ENCODE results near the gene GPR65. TPM values are rescaled to one million over a fixed set of nuclear protein-coding genes. Genes with fewer than 3 reads are reported as not detected.

GPR65 gene
- total RNA-seq, 4 donors from 2014 or later, result 0.32 to 0.47 (median 0.38) TPM; not detected in 1

DNA sequence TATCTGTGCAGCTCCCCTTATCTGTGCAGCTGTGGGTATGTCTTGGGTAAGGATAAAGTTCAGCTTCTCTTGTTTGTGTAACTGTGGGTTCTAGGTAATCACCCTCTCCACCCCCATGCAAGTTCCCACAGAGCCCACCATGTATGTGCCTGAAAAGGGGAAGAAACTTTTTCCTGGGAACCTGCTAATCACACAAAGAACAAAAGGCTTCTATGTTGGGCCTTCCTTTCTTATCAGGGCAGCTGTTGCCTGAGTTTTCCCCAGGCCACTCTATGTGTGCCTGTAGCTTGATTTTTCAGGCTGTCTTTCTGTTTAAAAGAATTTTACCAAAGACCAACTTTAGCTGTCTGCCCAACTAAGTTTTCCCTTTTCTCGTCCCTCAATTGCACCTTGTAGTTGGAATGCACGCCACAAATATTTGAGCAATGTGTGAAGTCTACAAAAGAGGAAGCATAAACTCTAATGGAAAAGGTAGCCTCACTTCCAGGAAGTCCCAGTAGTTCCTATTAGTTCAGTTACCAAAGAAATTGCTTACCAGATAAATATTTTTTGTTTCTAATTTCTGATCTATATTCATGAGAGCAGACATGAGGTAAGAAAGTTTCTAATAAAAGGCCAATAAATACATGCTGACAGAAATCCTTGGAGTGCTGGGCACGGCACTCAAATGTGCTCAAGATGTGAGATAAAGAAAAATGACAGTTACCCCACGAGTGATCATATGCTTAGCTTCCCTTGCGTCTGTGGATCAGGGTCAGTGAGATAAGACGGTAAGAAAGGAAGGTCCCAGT is 9.2 kb upstream of the GPR65 start:
- no peak for TF ChIP-seq POLR2AphosphoS5 (IDR thresholded peaks at IDR 0.05)
- TF ChIP-seq POLR2A (IDR thresholded peaks at IDR 0.05), result no peak
- no peak for TF ChIP-seq EP300 (IDR thresholded peaks at IDR 0.05)
- TF ChIP-seq, protein P1, sequence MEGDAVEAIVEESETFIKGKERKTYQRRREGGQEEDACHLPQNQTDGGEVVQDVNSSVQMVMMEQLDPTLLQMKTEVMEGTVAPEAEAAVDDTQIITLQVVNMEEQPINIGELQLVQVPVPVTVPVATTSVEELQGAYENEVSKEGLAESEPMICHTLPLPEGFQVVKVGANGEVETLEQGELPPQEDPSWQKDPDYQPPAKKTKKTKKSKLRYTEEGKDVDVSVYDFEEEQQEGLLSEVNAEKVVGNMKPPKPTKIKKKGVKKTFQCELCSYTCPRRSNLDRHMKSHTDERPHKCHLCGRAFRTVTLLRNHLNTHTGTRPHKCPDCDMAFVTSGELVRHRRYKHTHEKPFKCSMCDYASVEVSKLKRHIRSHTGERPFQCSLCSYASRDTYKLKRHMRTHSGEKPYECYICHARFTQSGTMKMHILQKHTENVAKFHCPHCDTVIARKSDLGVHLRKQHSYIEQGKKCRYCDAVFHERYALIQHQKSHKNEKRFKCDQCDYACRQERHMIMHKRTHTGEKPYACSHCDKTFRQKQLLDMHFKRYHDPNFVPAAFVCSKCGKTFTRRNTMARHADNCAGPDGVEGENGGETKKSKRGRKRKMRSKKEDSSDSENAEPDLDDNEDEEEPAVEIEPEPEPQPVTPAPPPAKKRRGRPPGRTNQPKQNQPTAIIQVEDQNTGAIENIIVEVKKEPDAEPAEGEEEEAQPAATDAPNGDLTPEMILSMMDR (IDR thresholded peaks at IDR 0.05), result no peak
- WGBS, result 56% methylated on average over 6 of the region's 6 CpGs
- no peak overlapping the region for H3K4me3 ChIP-seq
- no peaks in the 10 kb centered on the region for H3K9me3 ChIP-seq
- no peak for DNase-seq (ENCODE audit: low spot score in 2 of 2)
- H3K27ac ChIP-seq, result no peak overlapping the region
- H3K4me1 ChIP-seq, result peaks cover 16% of the 10 kb centered on the region
- H3K27me3 ChIP-seq, result no peaks in the 10 kb centered on the region
- H3K36me3 ChIP-seq, result no peaks in the 10 kb centered on the region

DNA sequence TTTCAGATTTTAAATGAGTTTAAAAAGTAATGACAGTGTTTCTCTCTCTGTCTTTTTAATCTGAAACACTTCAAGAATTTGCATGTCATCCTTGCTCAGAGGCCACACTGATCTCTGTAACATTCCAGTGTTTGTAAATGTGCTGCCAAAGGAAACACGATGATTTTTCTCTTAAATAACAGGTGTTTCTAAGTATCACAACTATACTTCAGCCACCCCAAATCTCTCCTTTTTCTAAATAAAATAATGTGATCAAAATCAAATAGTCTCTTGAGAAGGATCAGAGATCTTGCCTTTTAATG is 8.7 kb upstream of the GPR65 start:
- WGBS, result 31% methylated on average over 1 of the region's 1 CpG
- Histone ChIP-seq H3K4me3 (no peak overlapping the region), H3K9me3 (no peaks in the 10 kb centered on the region), H3K4me1 (peaks cover 13% of the 10 kb centered on the region), H3K27ac (no peak overlapping the region), H3K27me3 (no peaks in the 10 kb centered on the region), H3K36me3 (no peaks in the 10 kb centered on the region)
- DNase-seq (ENCODE audit: low spot score in 2 of 2), result no peak
- TF ChIP-seq EP300 (IDR thresholded peaks at IDR 0.05) (no peak), POLR2A (IDR thresholded peaks at IDR 0.05) (no peak)
- TF ChIP-seq, protein P1 (IDR thresholded peaks at IDR 0.05), result no peak

DNA sequence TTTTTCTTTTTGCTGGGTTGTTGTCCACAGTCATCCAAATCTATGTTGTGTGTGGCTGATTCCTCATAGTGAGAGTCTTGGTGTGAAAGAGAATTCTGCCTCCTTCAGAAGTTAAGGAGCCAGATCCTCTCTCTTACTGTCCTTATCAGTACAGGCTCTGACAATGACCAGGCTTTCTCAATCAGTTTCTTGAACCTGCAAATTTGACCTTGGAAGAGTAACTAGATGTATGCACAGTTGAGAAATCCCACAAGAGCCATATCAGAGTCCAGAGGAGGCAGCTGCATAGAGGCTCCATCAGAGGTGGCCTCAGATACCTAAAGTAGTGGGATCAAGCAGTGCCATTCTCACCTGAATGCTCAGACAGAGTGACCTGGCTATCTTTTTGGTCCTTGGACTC is 6.5 kb upstream of the GPR65 start:
- DNase-seq (ENCODE audit: low spot score in 2 of 2), result no peak
- no peaks in the 10 kb centered on the region for H3K36me3 ChIP-seq
- no peak overlapping the region for H3K27ac ChIP-seq
- no peaks in the 10 kb centered on the region for H3K9me3 ChIP-seq
- H3K27me3 ChIP-seq, result no peaks in the 10 kb centered on the region
- peaks cover 2% of the 10 kb centered on the region for H3K4me1 ChIP-seq
- TF ChIP-seq POLR2A (IDR thresholded peaks at IDR 0.05) (no peak), POLR2AphosphoS5 (IDR thresholded peaks at IDR 0.05) (no peak), EP300 (IDR thresholded peaks at IDR 0.05) (no peak)
- TF ChIP-seq, protein P1 (IDR thresholded peaks at IDR 0.05), result no peak
- no peak overlapping the region for H3K4me3 ChIP-seq

DNA sequence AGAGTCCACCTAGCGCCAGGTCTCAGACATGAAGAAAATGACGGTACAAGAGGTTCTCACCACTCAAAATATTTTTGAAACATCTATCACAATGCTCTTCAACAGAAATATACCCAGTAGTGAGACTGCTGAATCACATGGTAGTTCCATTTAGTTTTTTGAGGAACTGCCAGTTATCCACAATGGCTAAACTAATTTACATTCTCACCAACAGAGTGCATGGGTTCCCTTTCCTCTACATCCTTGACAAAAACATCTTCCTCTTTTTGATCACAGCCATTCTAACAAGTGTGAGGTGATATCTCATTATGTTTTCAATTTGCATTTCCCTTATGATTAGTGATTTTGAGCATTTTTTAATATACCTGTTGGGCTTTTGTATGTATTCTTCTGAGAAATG is 5.7 kb upstream of the GPR65 start:
- no peaks in the 10 kb centered on the region for H3K4me1 ChIP-seq
- DNase-seq (ENCODE audit: low spot score in 2 of 2), result no peak
- no peak overlapping the region for H3K4me3 ChIP-seq
- 93% methylated on average over 2 of the region's 2 CpGs for WGBS
- H3K9me3 ChIP-seq, result no peaks in the 10 kb centered on the region
- H3K27me3 ChIP-seq, result no peaks in the 10 kb centered on the region
- TF ChIP-seq, protein P1 (IDR thresholded peaks at IDR 0.05), result no peak
- TF ChIP-seq POLR2AphosphoS5 (IDR thresholded peaks at IDR 0.05), result no peak
- no peak for TF ChIP-seq EP300 (IDR thresholded peaks at IDR 0.05)
- no peak for TF ChIP-seq POLR2A (IDR thresholded peaks at IDR 0.05)
- H3K27ac ChIP-seq, result no peak overlapping the region
- H3K36me3 ChIP-seq, result no peaks in the 10 kb centered on the region

DNA sequence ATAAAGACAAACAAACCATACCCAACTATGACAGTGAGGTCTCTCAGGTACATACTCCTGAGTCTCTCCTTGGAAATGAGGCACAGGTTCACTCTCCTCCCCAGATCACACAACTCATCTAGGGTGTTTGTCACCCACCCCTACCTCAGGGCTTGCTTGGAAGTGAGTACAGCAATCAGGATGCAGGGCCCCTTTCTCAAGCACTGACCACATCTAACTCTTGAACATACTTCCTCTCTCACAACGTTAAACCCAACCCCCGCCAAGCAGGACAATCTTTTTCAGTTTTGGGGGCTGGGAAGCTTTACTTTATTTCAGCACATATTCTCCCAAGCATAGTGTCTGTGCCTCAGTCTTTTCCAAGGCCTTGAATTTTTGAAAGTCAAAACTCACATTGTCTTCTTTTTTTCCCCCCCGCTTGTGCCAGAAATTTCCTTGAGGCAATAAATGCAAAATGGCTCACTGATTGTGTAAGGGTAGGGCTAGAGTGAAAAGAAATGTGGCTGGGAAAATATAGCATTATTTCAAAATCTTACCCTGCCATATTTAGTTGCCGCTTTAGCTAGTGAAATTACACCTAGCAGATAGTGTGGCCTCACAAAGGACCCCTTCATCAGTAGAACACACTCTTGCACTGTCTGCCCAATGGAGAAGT is 2.4 kb upstream of the GPR65 start:
- no peak for DNase-seq (ENCODE audit: low spot score in 2 of 2)
- Histone ChIP-seq H3K27me3 (no peaks in the 10 kb centered on the region), H3K4me3 (no peak overlapping the region), H3K4me1 (no peaks in the 10 kb centered on the region), H3K36me3 (no peaks in the 10 kb centered on the region), H3K27ac (no peak overlapping the region), H3K9me3 (no peaks in the 10 kb centered on the region)
- WGBS, result 84% methylated on average over 4 of the region's 4 CpGs
- TF ChIP-seq POLR2A (IDR thresholded peaks at IDR 0.05) (no peak), EP300 (IDR thresholded peaks at IDR 0.05) (no peak), POLR2AphosphoS5 (IDR thresholded peaks at IDR 0.05) (no peak)
- TF ChIP-seq, protein P1 (IDR thresholded peaks at IDR 0.05), result no peak

Measured in suprapubic skin (tissue), 4 donors.